GM21526 (cell line): ENCODE data around the gene KCNH3.
"Not testable (repeated sequence)": the region's sequence is repeated elsewhere in the genome, so short reads cannot be mapped to it uniquely, and the experiment has no call there.

Experiments
- ATAC-seq: cut with Tn5 transposase; IDR thresholded peaks from one replicate; pipeline ENCODE4 v1.9.1; 2021; ENCODE audit warnings: moderate library complexity; ENCODE audit not compliant: unreplicated experiment, low FRiP score

The KCNH3 gene

GRCh38 chr12:49527361-49528130 lies 11.3 kb upstream of the KCNH3 start:
- no peak for ATAC-seq

- no peak for ATAC-seq
These were observed 9.4 kb upstream of the KCNH3 start for GRCh38 chr12:49529414-49529813.

DNA sequence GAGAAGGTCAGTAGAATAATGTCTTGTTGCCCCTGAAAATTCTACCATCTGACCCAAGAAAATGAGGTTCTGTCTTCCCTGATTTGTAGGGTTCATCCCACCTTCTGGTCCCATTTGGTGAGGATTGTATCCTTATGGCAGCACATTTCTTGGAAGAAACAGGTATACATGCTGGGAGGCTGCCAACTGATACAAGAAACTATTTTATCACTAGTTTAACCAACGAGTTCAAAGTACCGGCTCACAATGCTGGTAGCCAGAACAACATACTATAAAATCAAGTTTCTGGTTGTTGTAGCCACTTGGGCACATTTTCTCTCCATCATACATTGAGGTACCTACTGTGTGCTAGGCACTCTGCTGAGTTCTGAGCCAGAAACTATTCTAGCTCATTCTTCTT lies 7.1 kb upstream of the KCNH3 start:
- no peak for ATAC-seq

DNA sequence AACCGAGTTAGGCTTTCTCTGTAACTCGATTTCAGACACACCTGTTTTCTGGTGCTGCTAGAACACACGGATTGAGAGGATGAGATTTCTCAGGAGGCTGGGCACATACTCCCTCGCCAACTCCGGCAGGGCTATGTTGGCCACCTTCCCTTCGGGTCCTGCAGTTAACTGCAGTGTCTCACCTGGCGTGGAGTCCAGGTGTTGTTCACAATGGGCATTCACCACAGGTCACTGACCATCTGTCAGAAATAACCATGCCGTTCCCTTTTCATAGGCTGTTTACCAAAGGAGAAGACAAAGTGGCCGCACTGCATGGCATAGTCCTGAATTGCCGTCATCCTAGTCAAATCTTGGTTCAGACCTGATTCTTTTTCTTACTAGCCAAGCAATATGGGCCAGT lies 5.5 kb upstream of the KCNH3 start:
- ATAC-seq: no peak

- ATAC-seq: not testable (repeated sequence)
These were observed 4.7 kb upstream of the KCNH3 start for GRCh38 chr12:49534122-49534521.

- ATAC-seq: no peak
These were observed 4.0 kb upstream of the KCNH3 start for GRCh38 chr12:49534731-49535278.

- ATAC-seq: no peak
These were observed 2.8 kb upstream of the KCNH3 start for GRCh38 chr12:49535921-49536525.

GRCh38 chr12:49536526-49537071 lies 2.2 kb upstream of the KCNH3 start:
- ATAC-seq: no peak

DNA sequence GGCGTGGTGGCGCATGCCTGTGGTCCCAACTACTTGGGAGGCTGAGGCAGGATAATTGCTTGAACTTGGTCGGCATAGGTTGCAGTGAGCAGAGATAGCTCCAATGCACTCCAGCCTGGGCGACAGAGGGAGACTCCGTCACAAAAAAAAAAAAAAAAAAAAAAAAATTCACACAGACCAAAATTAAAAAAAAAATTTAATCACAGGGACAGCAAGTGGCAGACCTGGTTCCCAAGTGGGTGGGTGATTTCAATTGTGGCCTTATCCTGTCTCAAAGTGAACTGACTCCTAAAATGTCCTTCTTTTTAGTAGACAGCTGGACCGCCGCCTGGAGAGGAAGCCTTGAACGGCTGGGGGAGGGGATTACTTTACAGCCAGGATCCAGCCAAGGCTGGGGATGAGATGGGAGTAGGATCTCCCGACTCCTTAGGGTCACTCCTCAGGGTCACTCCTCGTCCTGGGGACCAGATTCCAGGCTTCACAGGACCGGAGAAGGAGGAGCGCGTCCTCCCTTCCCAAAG lies 1.5 kb upstream of the KCNH3 start:
- no peak for ATAC-seq

- no peak for ATAC-seq
These were observed 899 bp upstream of the KCNH3 start for GRCh38 chr12:49537752-49538509.

- no peak for ATAC-seq
These were observed 787 bp downstream of the KCNH3 start for GRCh38 chr12:49539406-49540228.

GRCh38 chr12:49540229-49541139 lies 1.7 kb downstream of the KCNH3 start:
- no peak for ATAC-seq

DNA sequence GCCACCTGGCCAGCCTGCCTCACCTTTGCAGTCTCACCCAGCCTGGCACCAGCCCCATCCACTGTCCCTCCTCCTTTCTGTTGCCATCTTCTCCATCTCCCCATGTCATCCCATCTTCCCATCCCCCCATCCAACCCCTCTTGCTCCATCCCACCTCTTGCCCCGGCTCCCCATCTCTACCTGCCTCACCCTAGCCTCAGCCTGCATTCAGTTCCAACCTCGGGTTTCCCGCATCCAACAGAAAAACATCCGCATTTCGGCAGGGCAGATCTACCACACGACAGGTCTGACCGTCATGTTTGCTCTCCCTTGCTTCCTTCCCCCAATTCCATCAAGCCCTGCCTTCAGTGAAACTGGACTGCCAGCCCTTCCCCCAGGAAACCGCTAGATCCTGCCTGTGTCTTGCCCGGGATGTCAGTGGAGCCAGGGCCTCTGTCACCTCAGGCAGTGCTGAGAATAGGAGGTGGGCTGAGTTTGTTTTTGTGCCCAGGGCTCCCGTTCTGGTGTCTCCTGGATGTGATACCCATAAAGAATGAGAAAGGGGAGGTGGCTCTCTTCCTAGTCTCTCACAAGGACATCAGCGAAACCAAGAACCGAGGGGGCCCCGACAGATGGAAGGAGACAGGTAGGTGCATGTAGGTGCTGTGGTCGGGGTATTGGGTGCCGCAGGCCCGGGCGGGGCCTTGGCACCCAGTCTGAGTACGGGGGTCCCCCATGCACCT lies 2.5 kb downstream of the KCNH3 start:
- no peak for ATAC-seq

DNA sequence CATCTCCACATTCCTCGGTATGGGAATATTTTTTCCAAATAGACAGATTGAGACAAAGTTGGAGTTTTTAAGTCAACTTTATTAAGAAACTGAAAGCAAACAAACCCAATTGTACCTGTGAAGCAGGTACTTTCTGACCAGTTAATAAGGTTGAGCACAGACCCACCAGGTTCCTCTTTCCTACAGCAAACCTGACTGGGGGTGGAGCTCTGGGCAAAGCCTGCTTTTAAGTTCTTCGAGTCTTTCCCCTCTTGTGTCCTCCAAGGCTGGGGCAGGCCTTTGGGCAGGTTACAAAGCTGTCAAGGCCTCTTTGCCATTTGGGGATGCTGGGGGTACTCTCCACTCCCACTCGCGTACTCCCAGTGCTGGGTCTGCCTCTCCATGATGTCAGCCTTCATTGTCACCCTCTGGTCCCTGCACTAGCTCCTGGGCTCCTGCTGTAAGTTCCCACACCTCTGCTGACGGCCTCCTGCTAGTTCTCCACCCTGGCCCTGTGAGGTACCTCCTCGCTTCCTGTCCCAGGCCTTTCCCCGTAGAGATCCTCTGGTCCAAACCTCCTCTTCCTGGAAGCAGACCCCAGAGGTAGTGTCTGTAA lies 3.2 kb downstream of the KCNH3 start:
- no peak for ATAC-seq

DNA sequence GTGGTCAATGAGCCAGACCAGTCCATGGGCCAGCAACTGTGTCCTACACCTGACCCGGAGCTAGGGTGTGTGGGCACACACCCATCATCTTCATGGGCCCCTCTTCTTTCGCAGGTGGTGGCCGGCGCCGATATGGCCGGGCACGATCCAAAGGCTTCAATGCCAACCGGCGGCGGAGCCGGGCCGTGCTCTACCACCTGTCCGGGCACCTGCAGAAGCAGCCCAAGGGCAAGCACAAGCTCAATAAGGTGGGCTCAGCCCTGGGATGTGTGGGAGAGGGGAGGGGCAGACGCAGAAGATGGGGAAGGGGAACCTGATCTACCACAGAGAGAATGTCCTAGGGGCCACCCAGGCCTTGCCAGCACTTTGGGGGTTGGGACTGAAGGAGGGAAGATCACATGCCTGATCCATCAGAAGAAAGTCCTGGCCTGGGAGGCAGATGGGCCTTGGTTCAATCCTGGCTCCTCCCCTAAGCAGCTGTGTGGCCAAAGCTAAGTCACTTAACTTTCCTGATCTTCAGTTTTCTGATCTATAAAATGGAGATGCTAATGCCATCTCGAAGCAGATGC lies 3.8 kb downstream of the KCNH3 start:
- no peak for ATAC-seq

DNA sequence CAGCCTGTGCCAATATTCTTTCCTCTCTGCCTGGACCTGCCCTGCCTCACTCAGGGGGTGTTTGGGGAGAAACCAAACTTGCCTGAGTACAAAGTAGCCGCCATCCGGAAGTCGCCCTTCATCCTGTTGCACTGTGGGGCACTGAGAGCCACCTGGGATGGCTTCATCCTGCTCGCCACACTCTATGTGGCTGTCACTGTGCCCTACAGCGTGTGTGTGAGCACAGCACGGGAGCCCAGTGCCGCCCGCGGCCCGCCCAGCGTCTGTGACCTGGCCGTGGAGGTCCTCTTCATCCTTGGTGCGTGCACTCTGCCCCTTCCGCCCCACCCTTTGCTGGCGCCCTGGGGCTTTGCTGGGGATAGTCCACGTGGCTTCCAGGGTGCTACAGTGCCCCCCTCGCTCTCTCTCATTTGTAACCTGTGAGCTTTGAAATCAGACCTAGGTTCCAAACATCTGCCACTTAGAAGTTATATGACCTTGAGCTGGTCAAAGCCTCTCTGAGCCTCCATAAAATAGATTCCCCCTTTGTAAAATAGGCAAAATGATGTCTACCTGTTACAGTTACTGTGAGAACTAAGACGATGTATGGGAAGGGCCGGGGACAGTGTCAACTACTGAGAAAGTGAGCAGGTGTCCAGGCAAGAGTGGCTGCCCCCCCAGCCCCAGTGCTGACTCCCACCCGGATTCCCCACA lies 4.5 kb downstream of the KCNH3 start:
- no peak for ATAC-seq
